ENCODE results near the gene STK10.

Gene STK10

DNA sequence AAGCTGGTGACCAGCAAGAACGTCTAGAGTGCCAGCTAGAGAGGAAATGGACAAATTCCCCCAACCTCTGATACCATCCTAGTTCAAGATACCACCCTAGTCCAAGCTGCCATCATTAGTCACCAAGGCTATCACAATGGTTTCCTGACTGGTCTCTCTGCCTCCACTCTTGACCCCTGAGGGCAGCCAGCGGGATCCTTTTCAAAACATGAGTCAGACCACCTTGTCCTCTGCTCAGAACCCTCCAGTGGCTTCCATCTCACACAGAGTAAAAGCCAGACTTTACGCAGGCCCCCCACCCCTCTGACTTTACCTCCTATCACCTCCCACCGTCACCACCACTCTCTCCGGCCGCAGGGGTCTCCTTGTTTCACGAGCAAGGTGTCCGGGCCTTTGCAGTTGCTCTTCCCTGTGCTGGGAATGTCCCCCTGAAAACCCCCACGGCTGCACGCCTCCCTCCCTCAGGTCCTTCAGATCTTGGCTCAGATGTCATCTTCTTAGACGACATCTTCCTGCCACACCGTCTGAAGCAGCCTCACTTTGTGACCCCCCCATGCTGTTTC lies 139.4 kb downstream of the STK10 start:
- TF ChIP-seq ZFX (IDR thresholded peaks at IDR 0.05): no peak
- TF ChIP-seq, protein P1, sequence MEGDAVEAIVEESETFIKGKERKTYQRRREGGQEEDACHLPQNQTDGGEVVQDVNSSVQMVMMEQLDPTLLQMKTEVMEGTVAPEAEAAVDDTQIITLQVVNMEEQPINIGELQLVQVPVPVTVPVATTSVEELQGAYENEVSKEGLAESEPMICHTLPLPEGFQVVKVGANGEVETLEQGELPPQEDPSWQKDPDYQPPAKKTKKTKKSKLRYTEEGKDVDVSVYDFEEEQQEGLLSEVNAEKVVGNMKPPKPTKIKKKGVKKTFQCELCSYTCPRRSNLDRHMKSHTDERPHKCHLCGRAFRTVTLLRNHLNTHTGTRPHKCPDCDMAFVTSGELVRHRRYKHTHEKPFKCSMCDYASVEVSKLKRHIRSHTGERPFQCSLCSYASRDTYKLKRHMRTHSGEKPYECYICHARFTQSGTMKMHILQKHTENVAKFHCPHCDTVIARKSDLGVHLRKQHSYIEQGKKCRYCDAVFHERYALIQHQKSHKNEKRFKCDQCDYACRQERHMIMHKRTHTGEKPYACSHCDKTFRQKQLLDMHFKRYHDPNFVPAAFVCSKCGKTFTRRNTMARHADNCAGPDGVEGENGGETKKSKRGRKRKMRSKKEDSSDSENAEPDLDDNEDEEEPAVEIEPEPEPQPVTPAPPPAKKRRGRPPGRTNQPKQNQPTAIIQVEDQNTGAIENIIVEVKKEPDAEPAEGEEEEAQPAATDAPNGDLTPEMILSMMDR (conservative IDR thresholded peaks at IDR 0.05): no peak
- H3K27ac ChIP-seq: no peak overlapping the region

DNA sequence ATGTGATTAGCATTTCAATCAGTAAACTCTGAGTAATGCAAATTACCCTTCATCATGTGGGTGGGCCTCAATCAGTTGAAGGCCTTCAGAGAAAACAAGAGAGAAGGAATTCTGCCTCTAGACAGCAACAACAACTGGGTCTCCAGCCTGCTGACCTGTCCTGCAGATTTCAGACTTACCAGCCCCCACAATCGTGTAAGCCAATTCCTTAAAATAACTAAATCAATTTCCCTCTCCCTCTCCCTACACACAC lies 139.9 kb downstream of the STK10 start:
- no peak for TF ChIP-seq ZFX (IDR thresholded peaks at IDR 0.05)
- TF ChIP-seq, protein P1 (conservative IDR thresholded peaks at IDR 0.05): no peak
- H3K27ac ChIP-seq: no peak overlapping the region

DNA sequence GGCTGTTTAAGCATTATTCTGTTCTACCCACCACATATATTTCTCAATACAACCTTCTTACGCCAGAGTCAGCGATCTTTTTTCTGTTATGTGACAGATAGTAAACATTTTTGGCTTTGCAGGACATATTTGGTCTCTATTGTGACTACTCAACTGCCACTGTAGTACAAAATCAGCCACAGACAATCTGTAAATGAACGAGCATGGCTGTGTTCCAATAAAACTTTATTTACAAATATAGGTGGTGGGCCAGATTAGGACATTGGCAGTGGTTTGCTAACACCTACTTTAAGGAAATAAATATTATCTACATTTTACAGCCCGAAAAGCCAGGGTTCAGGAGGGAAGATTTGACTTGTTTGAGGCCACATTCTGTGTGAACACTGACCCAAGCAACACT lies 141.4 kb downstream of the STK10 start:
- no peak overlapping the region for H3K27ac ChIP-seq
- TF ChIP-seq, protein P1 (conservative IDR thresholded peaks at IDR 0.05): no peak
- no peak for TF ChIP-seq ZFX (IDR thresholded peaks at IDR 0.05)

DNA sequence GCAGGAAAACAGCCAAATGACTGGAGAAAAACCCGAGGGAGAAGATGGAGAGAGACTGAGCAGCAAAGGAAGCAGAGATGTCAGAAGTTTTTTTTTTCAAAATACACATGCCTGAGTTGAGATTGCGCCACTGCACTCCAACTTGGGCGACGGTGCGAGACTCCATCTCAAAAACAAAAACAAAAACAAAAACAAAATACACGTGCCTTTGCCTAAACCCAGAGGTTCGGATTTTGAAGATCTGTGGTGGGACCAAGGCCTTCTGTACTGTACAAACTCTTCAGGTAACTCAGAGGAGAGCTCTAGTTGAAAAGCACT lies 142.8 kb downstream of the STK10 start:
- H3K27ac ChIP-seq: no peak overlapping the region
- TF ChIP-seq ZFX (IDR thresholded peaks at IDR 0.05): no peak
- TF ChIP-seq, protein P1 (conservative IDR thresholded peaks at IDR 0.05): no peak

DNA sequence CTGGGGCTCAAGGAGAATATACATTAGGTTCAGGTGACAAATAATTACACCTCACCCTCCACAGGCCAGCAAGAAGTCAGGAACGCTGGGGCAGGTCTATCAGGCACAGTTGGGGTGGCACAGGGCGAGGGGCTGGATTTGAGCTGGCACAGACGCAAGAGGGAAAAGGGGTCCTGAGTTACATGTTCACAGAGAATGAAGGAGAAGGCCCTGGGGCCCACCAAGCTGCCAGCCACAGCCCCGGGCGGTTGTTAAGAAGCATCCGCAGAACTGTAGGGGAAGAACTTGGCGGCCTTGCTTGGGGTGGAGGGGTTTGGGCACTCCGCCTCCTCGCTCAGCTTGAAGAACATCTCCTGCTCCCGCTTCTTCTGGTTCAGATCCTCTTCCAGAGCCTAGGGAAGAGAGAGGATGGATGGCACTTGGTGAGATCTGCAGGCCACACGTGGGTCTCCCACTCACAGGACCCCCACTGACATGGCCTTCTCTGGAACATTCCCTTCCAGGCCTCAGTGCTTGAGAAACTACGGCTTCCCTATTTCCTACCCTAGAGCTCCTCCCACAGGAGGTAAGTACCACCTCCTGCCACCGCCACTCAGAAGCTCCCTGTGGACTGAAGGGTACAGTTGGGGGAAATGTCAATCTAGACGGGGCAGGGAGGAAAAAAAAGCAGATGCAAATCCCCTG lies 143.3 kb downstream of the STK10 start:
- TF ChIP-seq ZFX (IDR thresholded peaks at IDR 0.05): no peak
- TF ChIP-seq, protein P1 (conservative IDR thresholded peaks at IDR 0.05): no peak
- H3K27ac ChIP-seq: no peak overlapping the region

DNA sequence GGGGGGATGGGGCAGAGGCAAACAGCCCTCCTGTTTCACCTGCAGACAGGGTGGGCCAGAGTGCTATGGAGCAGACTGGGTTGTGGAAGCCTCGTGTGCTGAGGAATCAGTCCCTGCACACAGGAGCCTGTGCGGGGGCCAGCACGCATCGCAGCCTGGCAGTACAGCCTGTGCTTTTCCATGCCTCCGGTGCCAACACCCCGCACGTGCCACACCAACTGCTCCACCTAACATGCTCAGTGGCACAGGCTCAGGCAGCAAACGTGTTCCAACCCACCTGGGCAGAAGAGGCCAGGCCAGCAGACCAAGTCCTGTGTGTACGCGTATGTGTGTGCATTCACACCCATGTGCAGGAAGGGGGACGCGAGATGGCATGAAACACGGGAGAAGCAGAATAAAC lies 144.2 kb downstream of the STK10 start:
- no peak overlapping the region for H3K27ac ChIP-seq
- no peak for TF ChIP-seq ZFX (IDR thresholded peaks at IDR 0.05)
- TF ChIP-seq, protein P1 (conservative IDR thresholded peaks at IDR 0.05): no peak

DNA sequence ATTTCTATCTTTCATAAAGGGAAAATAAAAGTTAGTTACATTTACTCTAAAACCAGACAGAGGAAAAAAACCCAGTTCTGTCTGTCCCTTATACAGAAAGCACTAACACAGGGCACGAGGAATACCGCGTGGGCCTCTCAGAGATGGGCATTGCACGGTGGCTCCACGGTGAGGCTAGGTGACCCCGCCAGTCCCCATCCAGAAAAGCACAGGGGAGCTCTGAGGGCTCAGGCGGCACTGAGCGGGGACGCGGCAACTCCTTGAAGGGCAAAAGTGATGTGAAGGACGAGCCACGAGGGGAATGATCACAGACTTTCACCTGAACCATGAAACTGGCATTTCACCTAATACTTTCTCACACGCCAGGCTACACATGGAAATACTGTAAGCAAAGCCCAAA lies 145.8 kb downstream of the STK10 start:
- H3K27ac ChIP-seq: no peak overlapping the region
- TF ChIP-seq ZFX (IDR thresholded peaks at IDR 0.05): no peak
- TF ChIP-seq, protein P1 (conservative IDR thresholded peaks at IDR 0.05): no peak
